Body of pancreas (tissue), 4 donors: Measurements from ENCODE around the gene TMEM131L. TPM values are rescaled to one million over a fixed set of nuclear protein-coding genes. Genes with fewer than 3 reads are reported as not detected.
A peak's percentile ranks its signal among the peaks of the same experiment; 100 is the strongest.

ENCODE experiments used
- ATAC-seq: fragments of 150-250 bp; one replicate; pipeline ENCODE4 v1.9.1; 2016
- DNase-seq, 4 donors: peaks; one replicate each; pipeline ENCODE4 v3.0.0-alpha.2; 2019
- H3K27ac ChIP-seq, 4 donors: fragments of 200-600 bp; sonication (generic); 1 replicate in 3 of 4; 2 replicates in 1 of 4; pipeline versions ENCODE4 v1.5.1 to v1.6.1; 2016 to 2019; ENCODE audit warnings: mild to moderate bottlenecking in 1 of 4, mixed read lengths in 1 of 4, moderate library complexity in 1 of 4
- H3K27me3 ChIP-seq, 2 donors: fragments of 200-600 bp; sonication (generic); one replicate each; pipeline ENCODE4 v1.6.0; 2016; ENCODE audit warnings: mild to moderate bottlenecking in 1 of 2
- H3K36me3 ChIP-seq, 2 donors: fragments of 200-600 bp; sonication (generic); replicated peaks in 1 of 2; 2 replicates each; pipeline ENCODE4 v1.5.1; 2016; ENCODE audit warnings: low read depth in 2 of 2; ENCODE audit not compliant: insufficient read depth in 1 of 2
- H3K4me1 ChIP-seq: fragments of 200-600 bp; sonication (generic); one replicate; pipeline ENCODE4 v1.6.0; 2016
- H3K4me3 ChIP-seq, 2 donors: fragments of 200-600 bp; sonication (generic); 1 replicate in 1 of 2; 2 replicates in 1 of 2; pipeline ENCODE4 v1.5.1; 2016 to 2019
- H3K9me3 ChIP-seq, 3 donors: fragments of 200-600 bp; sonication (generic); 1 replicate in 2 of 3; 2 replicates in 1 of 3; pipeline ENCODE4 v1.5.1; 2016
- POLR2A ChIP-seq, 3 donors: fragments of 450-650 bp; IDR thresholded peaks; one replicate each; pipeline ENCODE4 v1.6.1; 2016; ENCODE audit warnings: antibody characterized with exemption in 3 of 3, mild to moderate bottlenecking in 2 of 3
- WGBS, 2 donors: methylation state at CpG; one replicate each; pipeline ENCODE4 v1.1.5; 2017; 5-methylcytosine and 5-hydroxymethylcytosine counted together
- intact Hi-C: fragments of 100-400 bp; cut with DNase I; formaldehyde crosslinking; loops from one replicate; pipeline ENCODE4 v1.15.1; 2023
- total RNA-seq, 2 donors: library from RNA; depleted of rRNA; stranded (reverse); fragments of >200 nt; gene quantifications; one replicate each; pipeline ENCODE4 v1.1.0, GENCODE V29; 2016
- TF ChIP-seq, protein P1 (sequence below), 7 experiments: fragments of 450-650 bp in 4 of 7; fragments of 200-600 bp in 3 of 7; sonication (generic) in 3 of 7; IDR thresholded peaks; one replicate each; pipeline ENCODE4 v1.5.1; 2016 to 2019; ENCODE audit warnings: antibody characterized with exemption in 7 of 7

The TMEM131L gene
- total RNA-seq, 2 donors from 2014 or later: 47.1 to 63.6 TPM

- no peak for DNase-seq
- intact Hi-C loops: no loop called here
- TF ChIP-seq POLR2A (IDR thresholded peaks at IDR 0.05): no peak
- TF ChIP-seq, protein P1, sequence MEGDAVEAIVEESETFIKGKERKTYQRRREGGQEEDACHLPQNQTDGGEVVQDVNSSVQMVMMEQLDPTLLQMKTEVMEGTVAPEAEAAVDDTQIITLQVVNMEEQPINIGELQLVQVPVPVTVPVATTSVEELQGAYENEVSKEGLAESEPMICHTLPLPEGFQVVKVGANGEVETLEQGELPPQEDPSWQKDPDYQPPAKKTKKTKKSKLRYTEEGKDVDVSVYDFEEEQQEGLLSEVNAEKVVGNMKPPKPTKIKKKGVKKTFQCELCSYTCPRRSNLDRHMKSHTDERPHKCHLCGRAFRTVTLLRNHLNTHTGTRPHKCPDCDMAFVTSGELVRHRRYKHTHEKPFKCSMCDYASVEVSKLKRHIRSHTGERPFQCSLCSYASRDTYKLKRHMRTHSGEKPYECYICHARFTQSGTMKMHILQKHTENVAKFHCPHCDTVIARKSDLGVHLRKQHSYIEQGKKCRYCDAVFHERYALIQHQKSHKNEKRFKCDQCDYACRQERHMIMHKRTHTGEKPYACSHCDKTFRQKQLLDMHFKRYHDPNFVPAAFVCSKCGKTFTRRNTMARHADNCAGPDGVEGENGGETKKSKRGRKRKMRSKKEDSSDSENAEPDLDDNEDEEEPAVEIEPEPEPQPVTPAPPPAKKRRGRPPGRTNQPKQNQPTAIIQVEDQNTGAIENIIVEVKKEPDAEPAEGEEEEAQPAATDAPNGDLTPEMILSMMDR (IDR thresholded peaks at IDR 0.05): no peak
- WGBS, 2 donors: 89 to 94% methylated on average over 2 to 3 of the region's 3 CpGs
- Histone ChIP-seq H3K4me3 (no peak overlapping the region), H3K4me1 (no peaks in the 10 kb centered on the region), H3K27ac (no peak overlapping the region), H3K27me3 (no peaks in the 10 kb centered on the region), H3K9me3 (no peaks in the 10 kb centered on the region), H3K36me3 (peaks cover 0 to 22% of the 10 kb centered on the region in 2 donors)
- ATAC-seq: no peak
These were observed 171.0 kb downstream of the TMEM131L start for GRCh38 chr4:153637201-153637600.

GRCh38 chr4:153638011-153638410, 171.9 kb downstream of the TMEM131L start:
- H3K27ac ChIP-seq: no peak overlapping the region
- H3K36me3 ChIP-seq: peaks cover 0 to 16% of the 10 kb centered on the region in 2 donors
- ATAC-seq: no peak
- intact Hi-C loops: no loop called here
- H3K9me3 ChIP-seq: no peaks in the 10 kb centered on the region
- TF ChIP-seq, protein P1 (IDR thresholded peaks at IDR 0.05): no peak
- TF ChIP-seq POLR2A (IDR thresholded peaks at IDR 0.05): no peak
- no peak overlapping the region for H3K4me3 ChIP-seq
- no peaks in the 10 kb centered on the region for H3K4me1 ChIP-seq
- WGBS, 2 donors: 93 to 94% methylated on average over 8 of the region's 8 CpGs
- no peak for DNase-seq
- H3K27me3 ChIP-seq: no peaks in the 10 kb centered on the region

DNA sequence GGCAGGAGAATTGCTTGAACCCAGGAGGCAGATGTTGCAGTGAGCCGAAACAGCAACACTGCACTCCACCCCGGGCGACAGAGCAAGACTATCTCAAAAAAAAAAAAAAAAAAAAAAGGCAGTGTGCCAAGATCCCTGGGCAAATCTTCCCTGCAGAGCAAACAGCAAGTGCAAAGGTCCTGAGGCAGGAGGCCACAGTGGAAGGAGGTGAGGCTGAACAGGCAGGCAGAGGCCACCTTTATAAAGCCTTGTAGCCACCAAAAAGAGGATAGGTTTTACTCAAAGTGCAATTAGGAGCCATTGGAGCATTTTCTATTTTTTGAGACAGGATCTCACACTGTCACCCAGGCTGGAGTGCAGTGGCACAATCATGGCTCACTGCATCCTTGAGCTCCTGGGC, 172.8 kb downstream of the TMEM131L start:
- Histone ChIP-seq H3K27me3 (no peaks in the 10 kb centered on the region), H3K4me3 (no peak overlapping the region), H3K27ac (no peak overlapping the region), H3K9me3 (no peaks in the 10 kb centered on the region), H3K4me1 (no peaks in the 10 kb centered on the region), H3K36me3 (peaks cover 0 to 11% of the 10 kb centered on the region in 2 donors)
- no peak for TF ChIP-seq POLR2A (IDR thresholded peaks at IDR 0.05)
- TF ChIP-seq, protein P1 (IDR thresholded peaks at IDR 0.05): no peak
- WGBS, 2 donors: 52 to 79% methylated on average over 3 of the region's 3 CpGs
- DNase-seq (no peak), ATAC-seq (no peak)
- intact Hi-C loops: no loop called here

GRCh38 chr4:153639833-153640802, 174.0 kb downstream of the TMEM131L start:
- Histone ChIP-seq H3K27me3 (no peaks in the 10 kb centered on the region), H3K9me3 (peaks cover 0 to under 1% (median 0%) of the 10 kb centered on the region in 3 donors), H3K4me1 (no peaks in the 10 kb centered on the region), H3K27ac (no peak overlapping the region), H3K36me3 (peaks cover 0 to 3% of the 10 kb centered on the region in 2 donors), H3K4me3 (no peak overlapping the region)
- intact Hi-C loops: no loop called here
- WGBS, 2 donors: 77 to 80% methylated on average over 22 to 23 of the region's 23 CpGs
- DNase-seq (peak in 1 of 4 donors; percentile 17), ATAC-seq (no peak)
- no peak for TF ChIP-seq POLR2A (IDR thresholded peaks at IDR 0.05)
- TF ChIP-seq, protein P1 (IDR thresholded peaks at IDR 0.05): no peak
